ENCODE results near the gene DNAJB4. TPM values are rescaled to one million over a fixed set of nuclear protein-coding genes. Genes with fewer than 3 reads are reported as not detected.
"Not testable (repeated sequence)": the region's sequence is repeated elsewhere in the genome, so short reads cannot be mapped to it uniquely, and the experiment has no call there.

DNAJB4 gene
- total RNA-seq, 1 experiment from 2014 or later, result 23.0 TPM

DNA sequence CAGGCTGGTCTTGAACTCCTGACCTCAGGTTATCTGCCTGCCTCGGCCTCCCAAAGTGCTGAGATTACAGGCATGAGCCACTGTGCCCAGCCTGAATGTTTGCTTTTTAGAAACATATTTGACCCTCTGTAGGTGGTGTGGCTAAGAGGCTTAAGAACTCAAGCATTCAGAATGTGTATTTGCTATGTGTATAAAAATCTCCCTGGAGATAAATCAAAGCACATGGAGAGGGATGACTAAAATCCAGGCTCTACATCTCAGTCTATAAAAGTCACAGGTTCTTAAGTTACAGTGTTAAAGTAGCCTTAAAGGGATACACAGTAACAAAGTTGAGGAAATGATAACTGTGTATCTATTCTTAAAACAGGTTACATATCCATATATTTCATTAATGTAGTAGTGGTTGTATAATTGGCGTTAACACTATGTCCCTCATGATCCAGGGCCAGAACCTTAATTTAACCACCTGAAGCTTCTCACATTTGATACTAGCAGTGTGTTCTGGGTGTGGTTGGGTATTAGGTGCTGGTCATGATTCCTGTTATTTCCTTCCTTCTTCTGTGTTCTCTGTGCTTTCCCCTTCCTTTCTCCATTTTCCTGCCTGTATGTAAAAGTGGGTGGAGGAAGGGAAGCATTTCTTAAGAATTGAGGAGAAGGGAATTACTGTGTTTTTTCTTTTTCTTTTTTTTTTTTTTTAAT is 57.2 kb downstream of the DNAJB4 start:
- CTCF ChIA-PET, result interaction anchor here (0.7 kb wide), 1 partner anchor 390 kb away, joined by 4 read pairs; no protein-coding TSS in a partner anchor
- TF ChIP-seq, protein P1, sequence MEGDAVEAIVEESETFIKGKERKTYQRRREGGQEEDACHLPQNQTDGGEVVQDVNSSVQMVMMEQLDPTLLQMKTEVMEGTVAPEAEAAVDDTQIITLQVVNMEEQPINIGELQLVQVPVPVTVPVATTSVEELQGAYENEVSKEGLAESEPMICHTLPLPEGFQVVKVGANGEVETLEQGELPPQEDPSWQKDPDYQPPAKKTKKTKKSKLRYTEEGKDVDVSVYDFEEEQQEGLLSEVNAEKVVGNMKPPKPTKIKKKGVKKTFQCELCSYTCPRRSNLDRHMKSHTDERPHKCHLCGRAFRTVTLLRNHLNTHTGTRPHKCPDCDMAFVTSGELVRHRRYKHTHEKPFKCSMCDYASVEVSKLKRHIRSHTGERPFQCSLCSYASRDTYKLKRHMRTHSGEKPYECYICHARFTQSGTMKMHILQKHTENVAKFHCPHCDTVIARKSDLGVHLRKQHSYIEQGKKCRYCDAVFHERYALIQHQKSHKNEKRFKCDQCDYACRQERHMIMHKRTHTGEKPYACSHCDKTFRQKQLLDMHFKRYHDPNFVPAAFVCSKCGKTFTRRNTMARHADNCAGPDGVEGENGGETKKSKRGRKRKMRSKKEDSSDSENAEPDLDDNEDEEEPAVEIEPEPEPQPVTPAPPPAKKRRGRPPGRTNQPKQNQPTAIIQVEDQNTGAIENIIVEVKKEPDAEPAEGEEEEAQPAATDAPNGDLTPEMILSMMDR (IDR thresholded peaks at IDR 0.05; ENCODE audit: unreplicated experiment), result no peak
- H3K27ac Mint-ChIP-seq (ENCODE audit: unreplicated experiment), result no peak overlapping the region
- no peak overlapping the region for H3K4me3 Mint-ChIP-seq (ENCODE audit: low read depth, unreplicated experiment)
- intact Hi-C loops (cut with micrococcal nuclease; ENCODE audit: unreplicated experiment), result no loop called here
- H3K36me3 Mint-ChIP-seq (ENCODE audit: insufficient read depth, unreplicated experiment), result no peaks in the 10 kb centered on the region
- BruUV-seq (replicated peaks), result no TSS peak
- H3K4me1 Mint-ChIP-seq (ENCODE audit: low read depth, unreplicated experiment), result no peaks in the 10 kb centered on the region
- H3K9me3 Mint-ChIP-seq (ENCODE audit: low read depth, unreplicated experiment), result no peaks in the 10 kb centered on the region
- H3K27me3 Mint-ChIP-seq (ENCODE audit: unreplicated experiment), result no peaks in the 10 kb centered on the region
- DNase-seq, result no peak

DNA sequence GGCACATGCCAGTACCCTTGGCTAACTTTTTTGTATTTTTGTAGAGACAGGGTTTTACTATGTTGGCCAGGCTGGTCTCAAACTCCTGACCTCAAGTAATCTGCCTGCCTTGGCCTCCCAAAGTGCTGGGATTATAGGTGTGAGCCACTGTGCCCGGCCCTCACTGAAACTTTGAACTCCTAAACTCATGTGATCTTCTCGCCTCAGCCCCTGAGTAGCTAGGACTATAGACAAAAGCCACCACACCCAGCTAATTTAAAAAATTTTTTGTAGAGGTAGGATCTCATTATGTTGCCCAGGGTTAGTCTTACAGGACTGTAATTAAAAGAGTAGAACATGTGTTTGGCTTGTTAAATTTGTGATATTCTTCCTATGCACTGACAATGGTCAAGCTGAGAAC is 60.1 kb downstream of the DNAJB4 start:
- peaks cover 16% of the 10 kb centered on the region for H3K4me1 Mint-ChIP-seq (ENCODE audit: low read depth, unreplicated experiment)
- DNase-seq, CTCF ChIA-PET: not testable (repeated sequence)

More for the DNA sequence above, 60.1 kb downstream of the DNAJB4 start:
- H3K4me3 Mint-ChIP-seq (ENCODE audit: low read depth, unreplicated experiment); H3K36me3 Mint-ChIP-seq (ENCODE audit: insufficient read depth, unreplicated experiment); intact Hi-C loops (cut with micrococcal nuclease; ENCODE audit: unreplicated experiment); H3K27me3 Mint-ChIP-seq (ENCODE audit: unreplicated experiment); H3K9me3 Mint-ChIP-seq (ENCODE audit: low read depth, unreplicated experiment); BruUV-seq (replicated peaks); H3K27ac Mint-ChIP-seq (ENCODE audit: unreplicated experiment): not testable (repeated sequence)

Other genes starting within 250 kb of the DNAJB4 start
- gene USP33, start 245.1 kb upstream of the DNAJB4 start, total RNA-seq (2022), result 52.9 and 61.7 TPM in 2 replicates
- gene MIGA1, start 225.3 kb upstream of the DNAJB4 start, total RNA-seq (2022), result 18.8 and 19.1 TPM in 2 replicates
- gene NEXN, start 116.3 kb upstream of the DNAJB4 start, total RNA-seq (2022), result 1.9 and 2.0 TPM in 2 replicates
- gene FUBP1, start 25.9 kb upstream of the DNAJB4 start, total RNA-seq (2022), result 165 and 188 TPM in 2 replicates
- 2.1 and 2.8 TPM in 2 replicates for gene GIPC2, start 41.0 kb downstream of the DNAJB4 start, total RNA-seq (2022)